Measurements from ENCODE around the gene OR6N2. TPM values are rescaled to one million over a fixed set of nuclear protein-coding genes. Genes with fewer than 3 reads are reported as not detected.

OR6N2 gene
- total RNA-seq, 1 experiment from 2014 or later = not detected

DNA sequence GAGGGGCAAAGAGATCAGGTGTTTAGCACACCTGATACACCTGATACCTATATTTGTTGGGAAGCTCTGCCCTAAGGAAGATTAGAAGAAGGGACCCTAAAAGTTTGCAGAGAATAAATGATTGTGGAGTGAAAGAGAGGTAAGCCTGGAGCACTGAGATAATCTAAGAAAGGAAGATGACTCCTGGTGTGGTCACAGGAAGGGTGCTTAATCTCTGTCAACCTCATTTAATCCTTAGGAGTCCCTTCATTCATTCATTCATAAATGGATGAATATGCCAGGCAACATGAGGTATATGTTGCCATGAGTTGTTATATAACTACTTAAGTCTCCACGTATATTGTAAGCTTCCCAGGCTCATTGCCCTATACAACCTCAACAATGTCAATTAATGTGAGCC is 34.0 kb upstream of the OR6N2 start:
- no peaks in the 10 kb centered on the region for H3K4me1 Mint-ChIP-seq (ENCODE audit: low read depth, unreplicated experiment)
- no peaks in the 10 kb centered on the region for H3K9me3 Mint-ChIP-seq (ENCODE audit: unreplicated experiment)
- H3K36me3 Mint-ChIP-seq (ENCODE audit: insufficient read depth, unreplicated experiment) = no peaks in the 10 kb centered on the region
- no peaks in the 10 kb centered on the region for H3K36me3 ChIP-seq (ENCODE audit: control insufficient read depth, insufficient read depth, low read length)
- no peak for DNase-seq
- no peak overlapping the region for H3K27ac Mint-ChIP-seq (ENCODE audit: unreplicated experiment)
- no peaks in the 10 kb centered on the region for H3K9me3 ChIP-seq
- ChIA-PET POLR2A (no interaction called here), CTCF (no interaction called here)
- no peaks in the 10 kb centered on the region for H3K4me1 ChIP-seq
- BruUV-seq (replicated peaks) = no TSS peak
- intact Hi-C loops (cut with micrococcal nuclease; ENCODE audit: unreplicated experiment) = no loop called here
- H3K4me3 Mint-ChIP-seq (ENCODE audit: unreplicated experiment) = no peak overlapping the region
- TF ChIP-seq, protein P1, sequence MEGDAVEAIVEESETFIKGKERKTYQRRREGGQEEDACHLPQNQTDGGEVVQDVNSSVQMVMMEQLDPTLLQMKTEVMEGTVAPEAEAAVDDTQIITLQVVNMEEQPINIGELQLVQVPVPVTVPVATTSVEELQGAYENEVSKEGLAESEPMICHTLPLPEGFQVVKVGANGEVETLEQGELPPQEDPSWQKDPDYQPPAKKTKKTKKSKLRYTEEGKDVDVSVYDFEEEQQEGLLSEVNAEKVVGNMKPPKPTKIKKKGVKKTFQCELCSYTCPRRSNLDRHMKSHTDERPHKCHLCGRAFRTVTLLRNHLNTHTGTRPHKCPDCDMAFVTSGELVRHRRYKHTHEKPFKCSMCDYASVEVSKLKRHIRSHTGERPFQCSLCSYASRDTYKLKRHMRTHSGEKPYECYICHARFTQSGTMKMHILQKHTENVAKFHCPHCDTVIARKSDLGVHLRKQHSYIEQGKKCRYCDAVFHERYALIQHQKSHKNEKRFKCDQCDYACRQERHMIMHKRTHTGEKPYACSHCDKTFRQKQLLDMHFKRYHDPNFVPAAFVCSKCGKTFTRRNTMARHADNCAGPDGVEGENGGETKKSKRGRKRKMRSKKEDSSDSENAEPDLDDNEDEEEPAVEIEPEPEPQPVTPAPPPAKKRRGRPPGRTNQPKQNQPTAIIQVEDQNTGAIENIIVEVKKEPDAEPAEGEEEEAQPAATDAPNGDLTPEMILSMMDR (IDR thresholded peaks at IDR 0.05; ENCODE audit: insufficient read depth in 1 of 2, low read depth in 1 of 2, low read length in 1 of 2, severe bottlenecking in 1 of 2, unreplicated experiment in 1 of 2) = no peak
- no peak overlapping the region for H3K4me3 ChIP-seq (ENCODE audit: low read depth, low read length)
- no peaks in the 10 kb centered on the region for H3K27me3 ChIP-seq (replicated peaks; ENCODE audit: control insufficient read depth, insufficient read depth, low read length)
- H3K27me3 Mint-ChIP-seq (ENCODE audit: insufficient read depth, unreplicated experiment) = peaks cover 2% of the 10 kb centered on the region

DNA sequence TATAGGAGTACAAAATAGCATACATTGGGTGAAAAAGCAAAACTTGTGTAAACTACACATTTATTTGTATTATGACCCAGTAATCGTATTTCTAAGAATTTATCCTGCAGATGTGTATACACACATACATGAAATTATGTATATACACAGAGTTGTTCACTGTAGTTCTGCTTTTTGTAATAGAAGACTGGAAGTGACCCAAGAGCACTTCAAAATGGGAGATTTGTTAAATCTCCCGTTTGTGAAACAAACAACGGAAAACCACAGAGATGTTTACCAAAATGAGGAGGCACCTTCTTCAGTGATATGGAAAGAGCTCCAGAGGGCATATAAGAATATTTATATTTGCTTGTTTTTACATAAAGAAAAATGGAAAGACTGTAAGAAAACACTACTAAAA is 32.2 kb upstream of the OR6N2 start:
- no peak for DNase-seq
- no peak overlapping the region for H3K27ac Mint-ChIP-seq (ENCODE audit: unreplicated experiment)
- no peaks in the 10 kb centered on the region for H3K9me3 ChIP-seq
- no peaks in the 10 kb centered on the region for H3K4me1 ChIP-seq
- CTCF ChIA-PET = no interaction called here
- H3K36me3 ChIP-seq (ENCODE audit: control insufficient read depth, insufficient read depth, low read length) = no peaks in the 10 kb centered on the region
- H3K27me3 ChIP-seq (replicated peaks; ENCODE audit: control insufficient read depth, insufficient read depth, low read length) = no peaks in the 10 kb centered on the region
- no peaks in the 10 kb centered on the region for H3K4me1 Mint-ChIP-seq (ENCODE audit: low read depth, unreplicated experiment)
- no peak overlapping the region for H3K4me3 ChIP-seq (ENCODE audit: low read depth, low read length)
- TF ChIP-seq, protein P1 (IDR thresholded peaks at IDR 0.05; ENCODE audit: insufficient read depth in 1 of 2, low read depth in 1 of 2, low read length in 1 of 2, severe bottlenecking in 1 of 2, unreplicated experiment in 1 of 2) = no peak
- H3K9me3 Mint-ChIP-seq (ENCODE audit: unreplicated experiment) = no peaks in the 10 kb centered on the region
- no peak overlapping the region for H3K4me3 Mint-ChIP-seq (ENCODE audit: unreplicated experiment)
- no peaks in the 10 kb centered on the region for H3K36me3 Mint-ChIP-seq (ENCODE audit: insufficient read depth, unreplicated experiment)
- no TSS peak for BruUV-seq (replicated peaks)
- peaks cover 2% of the 10 kb centered on the region for H3K27me3 Mint-ChIP-seq (ENCODE audit: insufficient read depth, unreplicated experiment)
- intact Hi-C loops (cut with micrococcal nuclease; ENCODE audit: unreplicated experiment) = no loop called here
- POLR2A ChIA-PET = no interaction called here

DNA sequence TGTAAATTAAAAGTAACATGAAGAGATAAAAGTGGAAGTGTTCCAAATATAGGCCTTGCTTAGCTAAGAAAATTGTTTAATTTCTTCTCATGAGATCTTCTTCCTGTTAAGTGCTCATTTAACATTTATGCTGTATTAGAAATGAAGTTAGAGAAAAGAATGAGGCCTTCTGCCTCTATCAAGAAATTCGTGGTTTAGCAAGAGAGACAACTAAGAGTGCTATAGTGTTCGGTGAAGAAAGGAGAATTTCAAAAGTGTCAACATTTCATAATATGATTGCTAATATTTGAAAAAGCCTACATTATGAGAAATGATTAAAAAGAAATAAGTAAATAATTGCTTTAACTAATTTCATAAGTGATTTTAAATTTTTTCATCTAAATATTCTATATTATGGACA is 31.3 kb upstream of the OR6N2 start:
- no TSS peak for BruUV-seq (replicated peaks)
- intact Hi-C loops (cut with micrococcal nuclease; ENCODE audit: unreplicated experiment) = no loop called here
- DNase-seq = no peak
- Mint-ChIP-seq H3K9me3 (ENCODE audit: unreplicated experiment) (no peaks in the 10 kb centered on the region), H3K4me3 (ENCODE audit: unreplicated experiment) (no peak overlapping the region), H3K27ac (ENCODE audit: unreplicated experiment) (no peak overlapping the region), H3K27me3 (ENCODE audit: insufficient read depth, unreplicated experiment) (peaks cover 2% of the 10 kb centered on the region), H3K36me3 (ENCODE audit: insufficient read depth, unreplicated experiment) (no peaks in the 10 kb centered on the region), H3K4me1 (ENCODE audit: low read depth, unreplicated experiment) (no peaks in the 10 kb centered on the region)
- no peaks in the 10 kb centered on the region for H3K4me1 ChIP-seq
- POLR2A ChIA-PET = no interaction called here
- CTCF ChIA-PET = no interaction called here
- H3K9me3 ChIP-seq = no peaks in the 10 kb centered on the region
- no peaks in the 10 kb centered on the region for H3K36me3 ChIP-seq (ENCODE audit: control insufficient read depth, insufficient read depth, low read length)
- TF ChIP-seq, protein P1 (IDR thresholded peaks at IDR 0.05; ENCODE audit: insufficient read depth in 1 of 2, low read depth in 1 of 2, low read length in 1 of 2, severe bottlenecking in 1 of 2, unreplicated experiment in 1 of 2) = no peak
- no peaks in the 10 kb centered on the region for H3K27me3 ChIP-seq (replicated peaks; ENCODE audit: control insufficient read depth, insufficient read depth, low read length)
- H3K4me3 ChIP-seq (ENCODE audit: low read depth, low read length) = no peak overlapping the region

Data from Caco-2 (cell line).